Activated naive CD4-positive, alpha-beta T cell treated with Interleukin-2 at 50 U/mL for 16 hours (primary cell): Measurements from ENCODE around the gene SNAP47.
A peak's percentile ranks its signal among the peaks of the same experiment; 100 is the strongest.

Experiments used
- DNase-seq: peaks from one replicate; pipeline ENCODE4 v3.0.0-alpha.2; 2020

SNAP47 gene

GRCh38 chr1:227787513-227788270, 52.5 kb downstream of the SNAP47 start:
- DNase-seq = peak; percentile 92

GRCh38 chr1:227788271-227789083, 53.2 kb downstream of the SNAP47 start:
- DNase-seq = peak; percentile 76

GRCh38 chr1:227789084-227790033, 54.1 kb downstream of the SNAP47 start:
- DNase-seq = no peak

- no peak for DNase-seq
Measured at GRCh38 chr1:227790034-227790400, 54.8 kb downstream of the SNAP47 start.

GRCh38 chr1:227790868-227791267, 55.6 kb downstream of the SNAP47 start:
- DNase-seq = no peak

GRCh38 chr1:227791425-227792143, 56.3 kb downstream of the SNAP47 start:
- DNase-seq = no peak

GRCh38 chr1:227792216-227793078, 57.2 kb downstream of the SNAP47 start:
- no peak for DNase-seq

GRCh38 chr1:227793079-227793947, 58.1 kb downstream of the SNAP47 start:
- no peak for DNase-seq

GRCh38 chr1:227793948-227794816, 58.9 kb downstream of the SNAP47 start:
- DNase-seq = no peak

- no peak for DNase-seq
Measured at GRCh38 chr1:227794817-227795192, 59.6 kb downstream of the SNAP47 start.

GRCh38 chr1:227795732-227796131, 60.5 kb downstream of the SNAP47 start:
- no peak for DNase-seq

- no peak for DNase-seq
Measured at GRCh38 chr1:227796359-227796915, 61.2 kb downstream of the SNAP47 start.

GRCh38 chr1:227797144-227797543, 61.9 kb downstream of the SNAP47 start:
- DNase-seq = no peak

- no peak for DNase-seq
Measured at GRCh38 chr1:227797625-227798024, 62.4 kb downstream of the SNAP47 start.

- no peak for DNase-seq
Measured at GRCh38 chr1:227798078-227798802, 63.0 kb downstream of the SNAP47 start.

GRCh38 chr1:227799756-227800155, 64.5 kb downstream of the SNAP47 start:
- no peak for DNase-seq

- no peak for DNase-seq
Measured at GRCh38 chr1:227803933-227804332, 68.7 kb downstream of the SNAP47 start.

GRCh38 chr1:227805606-227806197, 70.5 kb downstream of the SNAP47 start:
- DNase-seq = no peak
